ENCODE measurements around the gene PEX26. TPM values are rescaled to one million over a fixed set of nuclear protein-coding genes. Genes with fewer than 3 reads are reported as not detected.

The PEX26 gene
- total RNA-seq (2014; rRNA removed; shearing (Covaris generic)) (43.0 and 48.9 TPM in 2 replicates), polyA plus RNA-seq (2016; fragmentation: Nextera tagmentation; extraction: Ambion mirVana) (3.6 and 4.0 TPM in 2 replicates)
- long read RNA-seq, full-length matches to known transcripts: 2 of 5 reads
- long read RNA-seq, partial matches to known transcripts: 0 of 5 reads
- long read RNA-seq, other reads (novel, unspliced or antisense): 3 of 5 reads

DNA sequence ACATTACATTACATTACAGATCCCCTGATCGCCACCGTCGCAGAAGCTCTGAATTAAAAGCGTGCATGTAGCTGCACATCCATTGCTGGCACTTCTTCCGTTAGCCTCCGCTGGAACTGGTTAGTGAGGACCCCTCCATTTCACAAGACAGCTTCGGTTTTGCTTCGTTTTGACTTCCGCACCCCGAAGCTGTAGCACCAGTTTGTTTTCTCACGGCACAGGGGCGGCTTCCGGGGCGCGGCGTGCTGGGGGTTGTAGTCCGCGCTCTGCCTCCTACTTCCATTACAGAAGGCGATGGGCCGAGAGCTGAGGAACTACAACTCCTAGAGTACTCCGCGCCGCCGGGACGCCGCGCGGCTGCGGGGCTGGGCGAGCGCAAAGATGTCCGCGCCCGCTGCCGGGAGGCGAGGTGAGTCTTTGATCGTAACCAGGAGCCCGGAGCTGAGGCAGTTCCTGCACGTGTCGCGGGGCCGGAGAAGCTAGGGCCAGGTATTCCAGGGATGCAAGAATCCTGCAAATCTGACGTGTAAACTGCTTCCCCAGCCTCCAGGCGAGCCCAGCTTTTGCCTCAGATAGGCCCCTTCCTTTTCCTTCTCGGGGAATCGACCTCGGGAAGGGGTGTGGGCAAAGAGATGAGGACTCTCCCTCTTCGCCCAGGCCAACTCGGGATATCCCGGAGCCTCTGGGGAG is at the start of gene PEX26:
TSS of gene PEX26 (plus strand) at position 352 of the 690 bp plus-strand sequence. CDS start 387 bp downstream, outside the sequence.
- Histone ChIP-seq H2AFZ (peak within 1 kb of the TSS; percentile 83), H3K9me2 (ENCODE audit: insufficient read depth) (no peaks in the 10 kb centered on the region), H3F3A (replicated peaks; ENCODE audit: low read depth) (no peaks in the 10 kb centered on the region), H3K4me1 (ENCODE audit: insufficient read depth) (peaks cover 12% of the 10 kb centered on the region; the same call in 1 of the 2 replicates), H4K20me1 (replicated peaks; ENCODE audit: insufficient read depth) (peaks cover 13% of the 10 kb centered on the region; the same call in 1 of the 2 replicates), H3K4me2 (peak within 1 kb of the TSS; percentile 88), H3K36me3 (ENCODE audit: insufficient read depth) (peaks cover 14% of the 10 kb centered on the region), H3K27me3 (ENCODE audit: insufficient read depth) (no peaks in the 10 kb centered on the region), H3K79me2 (replicated peaks; ENCODE audit: insufficient read depth) (peaks cover 46% of the 10 kb centered on the region), H3K27ac (ENCODE audit: low read depth) (peak within 1 kb of the TSS; percentile 71), H3K4me3 (peak within 1 kb of the TSS; percentile 97)
- peaks cover 5% of the 10 kb centered on the region for H3K27me3 Mint-ChIP-seq (ENCODE audit: insufficient read depth, low read depth, poor library complexity)
- peak; percentile 98 for ATAC-seq
- peaks cover 16% of the 10 kb centered on the region for H3K4me1 Mint-ChIP-seq
- peak; percentile 99 for DNase-seq (ENCODE audit: low spot score)
- TF ChIP-seq, protein P1, sequence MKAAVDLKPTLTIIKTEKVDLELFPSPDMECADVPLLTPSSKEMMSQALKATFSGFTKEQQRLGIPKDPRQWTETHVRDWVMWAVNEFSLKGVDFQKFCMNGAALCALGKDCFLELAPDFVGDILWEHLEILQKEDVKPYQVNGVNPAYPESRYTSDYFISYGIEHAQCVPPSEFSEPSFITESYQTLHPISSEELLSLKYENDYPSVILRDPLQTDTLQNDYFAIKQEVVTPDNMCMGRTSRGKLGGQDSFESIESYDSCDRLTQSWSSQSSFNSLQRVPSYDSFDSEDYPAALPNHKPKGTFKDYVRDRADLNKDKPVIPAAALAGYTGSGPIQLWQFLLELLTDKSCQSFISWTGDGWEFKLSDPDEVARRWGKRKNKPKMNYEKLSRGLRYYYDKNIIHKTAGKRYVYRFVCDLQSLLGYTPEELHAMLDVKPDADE (IDR thresholded peaks at IDR 0.05): peak; percentile 91
- TF ChIP-seq, protein P2, sequence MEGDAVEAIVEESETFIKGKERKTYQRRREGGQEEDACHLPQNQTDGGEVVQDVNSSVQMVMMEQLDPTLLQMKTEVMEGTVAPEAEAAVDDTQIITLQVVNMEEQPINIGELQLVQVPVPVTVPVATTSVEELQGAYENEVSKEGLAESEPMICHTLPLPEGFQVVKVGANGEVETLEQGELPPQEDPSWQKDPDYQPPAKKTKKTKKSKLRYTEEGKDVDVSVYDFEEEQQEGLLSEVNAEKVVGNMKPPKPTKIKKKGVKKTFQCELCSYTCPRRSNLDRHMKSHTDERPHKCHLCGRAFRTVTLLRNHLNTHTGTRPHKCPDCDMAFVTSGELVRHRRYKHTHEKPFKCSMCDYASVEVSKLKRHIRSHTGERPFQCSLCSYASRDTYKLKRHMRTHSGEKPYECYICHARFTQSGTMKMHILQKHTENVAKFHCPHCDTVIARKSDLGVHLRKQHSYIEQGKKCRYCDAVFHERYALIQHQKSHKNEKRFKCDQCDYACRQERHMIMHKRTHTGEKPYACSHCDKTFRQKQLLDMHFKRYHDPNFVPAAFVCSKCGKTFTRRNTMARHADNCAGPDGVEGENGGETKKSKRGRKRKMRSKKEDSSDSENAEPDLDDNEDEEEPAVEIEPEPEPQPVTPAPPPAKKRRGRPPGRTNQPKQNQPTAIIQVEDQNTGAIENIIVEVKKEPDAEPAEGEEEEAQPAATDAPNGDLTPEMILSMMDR (conservative IDR thresholded peaks at IDR 0.05; ENCODE audit: low read depth in 2 of 2): no peak
- TF ChIP-seq EZH2phosphoT487 (IDR thresholded peaks at IDR 0.05; ENCODE audit: unreplicated experiment) (no peak), ZNF331 (CRISPR knock-in tag; IDR thresholded peaks at IDR 0.05; ENCODE audit: low read depth) (no peak), POLR2AphosphoS5 (IDR thresholded peaks at IDR 0.05; ENCODE audit: low read depth) (peak; percentile 32; the same call in 1 of the 2 replicates), EZH2 (IDR thresholded peaks at IDR 0.05; ENCODE audit: low read depth, unreplicated experiment) (no peak)
- TF ChIP-seq, protein P3, sequence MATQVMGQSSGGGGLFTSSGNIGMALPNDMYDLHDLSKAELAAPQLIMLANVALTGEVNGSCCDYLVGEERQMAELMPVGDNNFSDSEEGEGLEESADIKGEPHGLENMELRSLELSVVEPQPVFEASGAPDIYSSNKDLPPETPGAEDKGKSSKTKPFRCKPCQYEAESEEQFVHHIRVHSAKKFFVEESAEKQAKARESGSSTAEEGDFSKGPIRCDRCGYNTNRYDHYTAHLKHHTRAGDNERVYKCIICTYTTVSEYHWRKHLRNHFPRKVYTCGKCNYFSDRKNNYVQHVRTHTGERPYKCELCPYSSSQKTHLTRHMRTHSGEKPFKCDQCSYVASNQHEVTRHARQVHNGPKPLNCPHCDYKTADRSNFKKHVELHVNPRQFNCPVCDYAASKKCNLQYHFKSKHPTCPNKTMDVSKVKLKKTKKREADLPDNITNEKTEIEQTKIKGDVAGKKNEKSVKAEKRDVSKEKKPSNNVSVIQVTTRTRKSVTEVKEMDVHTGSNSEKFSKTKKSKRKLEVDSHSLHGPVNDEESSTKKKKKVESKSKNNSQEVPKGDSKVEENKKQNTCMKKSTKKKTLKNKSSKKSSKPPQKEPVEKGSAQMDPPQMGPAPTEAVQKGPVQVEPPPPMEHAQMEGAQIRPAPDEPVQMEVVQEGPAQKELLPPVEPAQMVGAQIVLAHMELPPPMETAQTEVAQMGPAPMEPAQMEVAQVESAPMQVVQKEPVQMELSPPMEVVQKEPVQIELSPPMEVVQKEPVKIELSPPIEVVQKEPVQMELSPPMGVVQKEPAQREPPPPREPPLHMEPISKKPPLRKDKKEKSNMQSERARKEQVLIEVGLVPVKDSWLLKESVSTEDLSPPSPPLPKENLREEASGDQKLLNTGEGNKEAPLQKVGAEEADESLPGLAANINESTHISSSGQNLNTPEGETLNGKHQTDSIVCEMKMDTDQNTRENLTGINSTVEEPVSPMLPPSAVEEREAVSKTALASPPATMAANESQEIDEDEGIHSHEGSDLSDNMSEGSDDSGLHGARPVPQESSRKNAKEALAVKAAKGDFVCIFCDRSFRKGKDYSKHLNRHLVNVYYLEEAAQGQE (IDR thresholded peaks at IDR 0.05; ENCODE audit: unreplicated experiment): no peak
- TF ChIP-seq, protein P4, sequence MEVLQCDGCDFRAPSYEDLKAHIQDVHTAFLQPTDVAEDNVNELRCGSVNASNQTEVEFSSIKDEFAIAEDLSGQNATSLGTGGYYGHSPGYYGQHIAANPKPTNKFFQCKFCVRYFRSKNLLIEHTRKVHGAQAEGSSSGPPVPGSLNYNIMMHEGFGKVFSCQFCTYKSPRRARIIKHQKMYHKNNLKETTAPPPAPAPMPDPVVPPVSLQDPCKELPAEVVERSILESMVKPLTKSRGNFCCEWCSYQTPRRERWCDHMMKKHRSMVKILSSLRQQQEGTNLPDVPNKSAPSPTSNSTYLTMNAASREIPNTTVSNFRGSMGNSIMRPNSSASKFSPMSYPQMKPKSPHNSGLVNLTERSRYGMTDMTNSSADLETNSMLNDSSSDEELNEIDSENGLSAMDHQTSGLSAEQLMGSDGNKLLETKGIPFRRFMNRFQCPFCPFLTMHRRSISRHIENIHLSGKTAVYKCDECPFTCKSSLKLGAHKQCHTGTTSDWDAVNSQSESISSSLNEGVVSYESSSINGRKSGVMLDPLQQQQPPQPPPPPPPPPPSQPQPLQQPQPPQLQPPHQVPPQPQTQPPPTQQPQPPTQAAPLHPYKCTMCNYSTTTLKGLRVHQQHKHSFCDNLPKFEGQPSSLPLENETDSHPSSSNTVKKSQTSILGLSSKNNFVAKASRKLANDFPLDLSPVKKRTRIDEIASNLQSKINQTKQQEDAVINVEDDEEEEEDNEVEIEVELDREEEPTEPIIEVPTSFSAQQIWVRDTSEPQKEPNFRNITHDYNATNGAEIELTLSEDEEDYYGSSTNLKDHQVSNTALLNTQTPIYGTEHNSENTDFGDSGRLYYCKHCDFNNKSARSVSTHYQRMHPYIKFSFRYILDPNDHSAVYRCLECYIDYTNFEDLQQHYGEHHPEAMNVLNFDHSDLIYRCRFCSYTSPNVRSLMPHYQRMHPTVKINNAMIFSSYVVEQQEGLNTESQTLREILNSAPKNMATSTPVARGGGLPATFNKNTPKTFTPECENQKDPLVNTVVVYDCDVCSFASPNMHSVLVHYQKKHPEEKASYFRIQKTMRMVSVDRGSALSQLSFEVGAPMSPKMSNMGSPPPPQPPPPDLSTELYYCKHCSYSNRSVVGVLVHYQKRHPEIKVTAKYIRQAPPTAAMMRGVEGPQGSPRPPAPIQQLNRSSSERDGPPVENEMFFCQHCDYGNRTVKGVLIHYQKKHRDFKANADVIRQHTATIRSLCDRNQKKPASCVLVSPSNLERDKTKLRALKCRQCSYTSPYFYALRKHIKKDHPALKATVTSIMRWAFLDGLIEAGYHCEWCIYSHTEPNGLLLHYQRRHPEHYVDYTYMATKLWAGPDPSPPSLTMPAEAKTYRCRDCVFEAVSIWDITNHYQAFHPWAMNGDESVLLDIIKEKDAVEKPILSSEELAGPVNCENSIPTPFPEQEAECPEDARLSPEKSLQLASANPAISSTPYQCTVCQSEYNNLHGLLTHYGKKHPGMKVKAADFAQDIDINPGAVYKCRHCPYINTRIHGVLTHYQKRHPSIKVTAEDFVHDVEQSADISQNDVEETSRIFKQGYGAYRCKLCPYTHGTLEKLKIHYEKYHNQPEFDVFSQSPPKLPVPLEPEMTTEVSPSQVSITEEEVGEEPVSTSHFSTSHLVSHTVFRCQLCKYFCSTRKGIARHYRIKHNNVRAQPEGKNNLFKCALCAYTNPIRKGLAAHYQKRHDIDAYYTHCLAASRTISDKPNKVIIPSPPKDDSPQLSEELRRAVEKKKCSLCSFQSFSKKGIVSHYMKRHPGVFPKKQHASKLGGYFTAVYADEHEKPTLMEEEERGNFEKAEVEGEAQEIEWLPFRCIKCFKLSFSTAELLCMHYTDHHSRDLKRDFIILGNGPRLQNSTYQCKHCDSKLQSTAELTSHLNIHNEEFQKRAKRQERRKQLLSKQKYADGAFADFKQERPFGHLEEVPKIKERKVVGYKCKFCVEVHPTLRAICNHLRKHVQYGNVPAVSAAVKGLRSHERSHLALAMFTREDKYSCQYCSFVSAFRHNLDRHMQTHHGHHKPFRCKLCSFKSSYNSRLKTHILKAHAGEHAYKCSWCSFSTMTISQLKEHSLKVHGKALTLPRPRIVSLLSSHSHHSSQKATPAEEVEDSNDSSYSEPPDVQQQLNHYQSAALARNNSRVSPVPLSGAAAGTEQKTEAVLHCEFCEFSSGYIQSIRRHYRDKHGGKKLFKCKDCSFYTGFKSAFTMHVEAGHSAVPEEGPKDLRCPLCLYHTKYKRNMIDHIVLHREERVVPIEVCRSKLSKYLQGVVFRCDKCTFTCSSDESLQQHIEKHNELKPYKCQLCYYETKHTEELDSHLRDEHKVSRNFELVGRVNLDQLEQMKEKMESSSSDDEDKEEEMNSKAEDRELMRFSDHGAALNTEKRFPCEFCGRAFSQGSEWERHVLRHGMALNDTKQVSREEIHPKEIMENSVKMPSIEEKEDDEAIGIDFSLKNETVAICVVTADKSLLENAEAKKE (CRISPR knock-in tag; IDR thresholded peaks at IDR 0.05): no peak
- peak within 1 kb of the TSS; percentile 89 for H3K27ac Mint-ChIP-seq
- H3K4me3 Mint-ChIP-seq: peak within 1 kb of the TSS; percentile 95
- H3K36me3 Mint-ChIP-seq (ENCODE audit: low read depth): peaks cover 42% of the 10 kb centered on the region
- no peaks in the 10 kb centered on the region for H3K9me3 Mint-ChIP-seq

All from GM23338 (cell line).